ENCODE measurements around the gene MSI2.

The MSI2 gene

GRCh38 chr17:57319806-57320205 is 63.5 kb downstream of the MSI2 start:
- no peak for DNase-seq

GRCh38 chr17:57323391-57323790 is 67.1 kb downstream of the MSI2 start:
- no peak for DNase-seq

DNA sequence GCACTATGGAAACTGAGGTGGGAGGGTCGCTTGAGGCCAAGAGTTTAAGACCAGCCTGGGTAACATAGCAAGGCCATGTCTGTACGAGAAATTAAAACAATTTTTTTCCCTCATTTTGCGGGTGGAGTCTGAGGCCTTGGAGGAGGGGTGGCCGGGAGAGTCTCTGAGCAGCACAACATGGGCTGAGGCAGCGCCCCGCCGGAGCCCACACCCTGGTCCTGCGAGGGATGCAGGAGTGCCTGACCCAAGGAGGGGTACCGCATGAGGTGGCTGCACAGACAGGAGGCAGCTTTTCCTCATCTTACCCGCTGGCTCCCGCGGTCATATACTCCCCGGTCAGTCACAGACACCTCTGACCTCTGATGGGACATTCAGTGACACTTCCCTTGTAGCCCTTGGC is 67.7 kb downstream of the MSI2 start:
- DNase-seq: no peak

GRCh38 chr17:57324631-57325030 is 68.3 kb downstream of the MSI2 start:
- no peak for DNase-seq

- no peak for DNase-seq
Measured at GRCh38 chr17:57326336-57326735, 70.0 kb downstream of the MSI2 start.

- no peak for DNase-seq
Measured at GRCh38 chr17:57326764-57327163, 70.4 kb downstream of the MSI2 start.

DNA sequence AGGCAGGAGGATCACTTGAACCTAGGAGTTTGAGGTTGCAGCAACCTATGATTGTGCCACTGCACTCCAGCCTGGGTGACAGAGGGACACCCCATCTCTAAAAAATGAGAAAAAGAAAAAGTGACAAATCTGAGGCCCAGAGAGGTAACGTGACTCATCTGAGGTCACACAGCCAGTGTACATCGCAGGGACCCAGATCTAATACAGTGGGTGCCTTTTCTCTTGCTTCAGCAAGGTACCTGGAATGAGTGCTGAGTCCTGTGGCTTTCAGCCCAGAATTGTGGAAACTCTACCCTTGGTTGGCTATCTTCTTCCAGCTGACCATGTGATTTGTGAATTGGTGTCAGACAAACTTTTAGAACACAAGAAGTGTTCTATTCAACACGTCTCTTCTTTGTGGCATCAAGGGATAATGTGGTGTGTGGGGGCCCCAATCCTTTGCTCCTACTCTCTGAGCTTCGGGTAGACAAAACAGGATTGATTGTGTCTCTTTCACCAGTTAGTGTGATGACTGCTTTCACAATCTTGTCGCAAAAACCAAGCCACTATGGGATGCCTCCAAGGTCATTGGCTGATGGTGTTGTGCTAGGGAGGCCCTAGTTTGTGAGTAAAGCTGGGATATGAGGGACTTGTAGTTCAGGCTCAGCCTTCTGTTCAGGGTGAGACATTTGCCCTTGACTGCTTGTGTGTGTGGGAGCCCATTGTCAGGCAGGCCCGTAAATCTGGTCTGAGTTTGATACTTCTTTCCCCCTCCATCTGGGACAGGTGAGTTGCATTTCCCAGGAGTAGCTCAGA is 71.0 kb downstream of the MSI2 start:
- DNase-seq: no peak

DNA sequence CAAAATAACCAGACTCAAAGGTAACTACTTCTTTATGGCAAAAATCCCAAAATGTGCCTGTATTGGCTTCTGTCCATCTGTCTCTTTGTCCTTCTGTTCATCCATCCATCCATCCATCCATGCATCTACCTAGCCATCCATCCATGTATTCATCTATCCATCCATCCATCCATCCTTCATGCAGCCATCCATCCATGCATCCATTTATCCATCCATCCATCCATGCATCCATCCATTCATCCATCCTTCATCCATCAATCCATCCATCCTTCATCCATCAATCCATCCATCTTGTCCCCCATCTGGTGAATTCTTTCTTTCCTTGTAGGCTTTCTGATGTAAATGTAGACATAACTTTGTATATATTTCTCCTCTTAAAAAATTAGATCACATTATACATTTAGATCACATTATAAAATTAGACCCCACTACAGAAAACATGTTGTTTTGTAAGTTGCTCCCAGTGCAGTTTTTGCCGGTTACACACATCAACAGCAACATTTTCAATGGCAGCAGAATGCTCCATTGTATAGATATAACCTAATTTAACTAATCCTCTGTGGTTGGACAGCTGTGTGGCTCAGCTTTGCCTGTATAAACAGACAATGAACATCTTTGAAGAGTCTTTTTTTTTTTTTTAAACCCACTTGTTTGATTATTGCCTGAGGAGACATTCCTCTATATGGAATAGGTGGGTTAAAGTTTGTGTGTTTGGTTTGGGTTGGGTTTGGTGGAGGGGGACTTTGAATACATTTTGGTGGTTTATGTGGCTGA is 72.0 kb downstream of the MSI2 start:
- no peak for DNase-seq

GRCh38 chr17:57329380-57330214 is 73.3 kb downstream of the MSI2 start:
- DNase-seq: no peak

DNA sequence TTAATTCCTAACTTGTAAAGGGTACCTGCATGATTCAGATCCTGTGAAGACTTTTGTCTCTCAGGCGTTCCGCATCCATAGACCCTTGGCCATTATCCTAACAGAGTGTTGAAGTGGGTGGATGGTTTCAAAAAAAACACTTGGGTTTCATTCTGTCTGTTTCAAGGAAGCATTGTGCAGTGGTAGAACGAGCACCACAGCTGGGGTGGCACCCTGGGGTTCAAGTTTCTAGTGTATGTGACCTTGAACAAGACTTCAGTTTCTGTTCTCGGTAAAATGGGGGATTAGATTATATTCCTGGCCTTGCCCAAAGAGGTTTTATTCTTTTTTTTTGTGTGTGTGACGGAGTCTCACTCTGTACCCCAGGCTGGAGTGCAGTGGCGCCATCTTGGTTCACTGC is 74.3 kb downstream of the MSI2 start:
- DNase-seq: no peak

GRCh38 chr17:57331423-57331822 is 75.1 kb downstream of the MSI2 start:
- no peak for DNase-seq

GRCh38 chr17:57332501-57332900 is 76.2 kb downstream of the MSI2 start:
- DNase-seq: no peak

DNA sequence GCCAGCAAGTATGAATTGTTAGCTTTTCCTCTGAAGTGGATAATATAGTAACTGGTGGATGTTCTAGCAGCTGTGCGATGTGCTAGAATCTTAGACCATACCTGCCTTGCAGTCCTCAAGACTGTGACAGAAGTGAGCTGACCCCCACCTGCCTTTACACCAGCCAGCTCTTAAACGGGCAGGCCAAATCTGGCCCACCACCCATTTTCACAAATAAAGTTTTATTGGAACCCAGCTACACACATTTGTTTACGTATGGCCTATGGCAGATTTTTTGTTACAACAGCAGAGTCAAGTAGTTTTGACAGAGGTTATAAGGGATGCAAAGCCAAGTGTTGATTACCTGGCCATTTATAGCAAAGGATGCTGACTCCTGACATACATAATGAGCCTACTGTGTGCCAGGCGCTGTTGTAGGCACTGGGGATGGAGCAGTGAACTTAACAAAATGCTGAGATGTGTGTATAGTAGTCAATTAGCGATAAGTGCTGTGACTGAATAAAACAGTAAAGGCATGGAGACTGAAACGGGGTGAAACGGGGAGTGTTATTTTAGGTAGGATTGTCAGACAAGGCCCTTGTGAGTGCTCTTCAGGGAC is 79.0 kb downstream of the MSI2 start:
- no peak for DNase-seq

- no peak for DNase-seq
Measured at GRCh38 chr17:57337390-57337789, 81.1 kb downstream of the MSI2 start.

DNA sequence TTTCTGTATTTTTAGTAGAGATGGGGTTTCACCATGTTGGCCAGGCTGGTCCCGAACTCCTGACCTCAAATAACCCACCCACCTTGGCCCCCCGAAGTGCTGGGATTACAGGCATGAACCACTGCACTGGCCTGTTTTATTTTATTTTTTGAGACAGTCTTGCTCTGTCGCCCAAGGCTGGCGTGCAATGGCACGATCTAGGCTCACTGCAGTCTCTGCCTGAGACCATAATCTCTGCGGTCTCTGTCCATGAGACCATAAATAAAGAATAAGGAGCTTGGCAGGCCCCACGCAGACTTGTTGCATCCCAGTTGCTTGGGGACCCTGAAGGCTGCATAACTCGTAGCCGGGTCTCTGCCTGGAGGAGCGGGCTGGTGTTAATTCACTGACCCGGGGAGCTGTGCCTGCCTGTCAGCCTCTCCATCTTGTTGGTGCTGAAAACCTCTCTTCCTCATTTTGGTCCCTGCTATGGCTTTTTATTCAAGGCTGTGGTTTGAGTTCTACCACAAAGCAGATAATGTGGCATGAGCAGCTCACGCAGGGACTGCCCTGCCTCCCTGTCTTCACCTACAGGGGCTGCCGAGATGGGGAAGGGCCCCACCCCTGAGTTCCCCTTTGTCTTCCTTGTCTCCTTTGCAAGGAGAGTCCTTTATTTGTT is 82.1 kb downstream of the MSI2 start:
- DNase-seq: no peak

DNA sequence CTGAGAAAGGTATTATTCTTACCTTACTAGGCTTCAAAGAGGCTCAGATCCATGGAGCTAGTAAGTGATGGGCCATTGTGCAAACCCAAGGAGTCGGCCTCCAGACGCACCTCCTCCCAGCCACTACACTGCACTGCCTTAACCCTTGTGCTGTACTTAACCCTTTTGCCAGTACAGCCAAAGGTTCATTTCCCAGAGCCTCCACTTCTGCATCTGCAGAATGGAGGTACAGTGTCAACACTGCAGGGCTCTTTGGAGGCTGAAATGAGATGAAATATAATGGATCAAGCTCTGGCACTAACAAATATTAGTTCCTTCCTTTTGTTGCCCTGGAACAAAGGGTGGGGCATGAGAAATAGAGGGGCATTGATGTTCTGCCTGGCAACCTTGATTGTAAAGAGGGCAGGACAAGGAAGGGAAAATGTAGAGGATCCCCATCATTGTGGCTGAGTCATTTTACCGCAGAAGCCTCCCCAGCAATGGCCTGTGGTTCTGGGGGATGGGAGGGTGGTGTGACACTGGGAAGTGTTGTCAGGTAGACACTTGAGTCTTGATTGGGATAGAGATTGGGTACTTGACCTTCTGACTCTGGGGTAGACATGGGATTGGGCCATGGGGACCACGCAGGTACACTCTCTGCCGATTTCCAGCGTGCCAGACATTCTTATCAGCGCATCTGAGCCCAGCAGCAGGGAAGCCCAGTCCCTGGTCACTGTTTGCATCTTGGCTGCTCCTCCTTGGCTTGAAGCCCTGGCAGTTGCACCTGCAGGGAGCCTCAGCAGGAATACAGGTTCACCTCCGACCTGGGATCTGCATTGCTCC is 84.0 kb downstream of the MSI2 start:
- no peak for DNase-seq

DNA sequence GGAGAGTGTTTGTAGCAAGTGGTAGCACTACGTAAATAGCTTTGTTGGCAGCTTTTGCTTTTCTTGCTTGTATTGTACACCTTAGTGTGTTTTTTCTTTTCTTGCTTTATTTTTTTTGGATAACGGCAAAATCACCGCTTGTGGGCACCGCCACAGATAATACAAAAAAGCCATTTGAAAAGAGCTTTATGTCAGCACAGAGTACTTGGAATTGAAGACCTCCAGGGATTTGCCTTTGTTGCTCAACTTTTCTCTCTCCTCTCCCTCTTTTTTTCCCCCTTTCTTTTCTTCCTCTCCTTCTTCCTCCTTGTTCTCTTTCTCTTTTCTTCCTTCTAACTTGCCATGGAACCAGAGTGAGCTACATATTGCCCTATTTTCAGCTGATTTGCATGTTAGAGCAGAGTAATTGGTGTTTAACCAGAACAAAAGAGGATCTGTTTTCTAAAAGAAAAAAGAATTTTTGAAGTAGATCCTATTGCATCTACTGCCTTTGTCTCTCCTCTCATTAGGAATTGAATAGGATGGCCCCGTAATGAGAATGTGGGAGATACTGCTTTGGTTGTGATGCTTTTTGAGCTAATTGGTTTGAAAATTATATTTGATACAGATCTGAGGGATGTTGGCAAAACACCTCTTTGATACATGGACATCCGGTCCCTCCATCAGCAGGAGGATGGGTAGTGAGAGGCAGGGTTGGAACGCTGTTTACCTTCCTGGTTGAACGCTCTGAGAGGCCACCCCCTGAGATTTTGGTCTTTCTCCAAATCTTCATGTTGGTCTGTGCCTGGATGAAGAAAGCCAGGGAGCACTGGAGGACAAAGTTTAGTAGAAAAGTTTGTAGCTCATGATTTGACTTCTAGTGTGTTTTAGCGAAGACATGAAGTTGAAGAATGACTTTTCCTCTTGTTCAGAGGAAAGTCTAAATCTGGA is 85.6 kb downstream of the MSI2 start:
- DNase-seq: no peak

- DNase-seq: no peak
Measured at GRCh38 chr17:57342963-57343589, 86.8 kb downstream of the MSI2 start.

- DNase-seq: no peak
Measured at GRCh38 chr17:57343717-57344116, 87.4 kb downstream of the MSI2 start.

- no peak for DNase-seq
Measured at GRCh38 chr17:57344261-57344660, 87.9 kb downstream of the MSI2 start.
